ENCODE results near the gene ZSWIM5. TPM values are rescaled to one million over a fixed set of nuclear protein-coding genes. Genes with fewer than 3 reads are reported as not detected.

The ZSWIM5 gene
- total RNA-seq, 6 donors from 2014 or later: 2.0 to 6.3 (median 3.2) TPM

GRCh38 chr1:45016767-45017166, 189.6 kb downstream of the ZSWIM5 start:
- Histone ChIP-seq H3K4me1 (peaks cover 10 to 26% (median 12%) of the 10 kb centered on the region in 4 donors), H3K9me3 (no peaks in the 10 kb centered on the region), H3K36me3 (peaks cover 0 to 15% (median 0%) of the 10 kb centered on the region in 4 donors), H3K27me3 (no peaks in the 10 kb centered on the region), H3K27ac (no peak overlapping the region), H3K4me3 (no peak overlapping the region)
- no peak for DNase-seq
- no peak for TF ChIP-seq EP300 (IDR thresholded peaks at IDR 0.05)
- TF ChIP-seq POLR2A (IDR thresholded peaks at IDR 0.05): no peak
- TF ChIP-seq POLR2AphosphoS5 (IDR thresholded peaks at IDR 0.05): no peak
- WGBS, 2 donors: 66 to 69% methylated on average over 6 of the region's 6 CpGs
- ATAC-seq (ENCODE audit: low FRiP score in 2 of 2): no peak

- no peak for ATAC-seq (ENCODE audit: low FRiP score in 2 of 2)
- WGBS, 2 donors: 72 to 89% methylated on average over 2 of the region's 2 CpGs
Measured at GRCh38 chr1:45016090-45016697, 190.2 kb downstream of the ZSWIM5 start.

GRCh38 chr1:45015683-45016082, 190.7 kb downstream of the ZSWIM5 start:
- no peak for TF ChIP-seq EP300 (IDR thresholded peaks at IDR 0.05)
- TF ChIP-seq CTCF (IDR thresholded peaks at IDR 0.05): no peak
- TF ChIP-seq POLR2A (IDR thresholded peaks at IDR 0.05): no peak
- TF ChIP-seq POLR2AphosphoS5 (IDR thresholded peaks at IDR 0.05): no peak
- Histone ChIP-seq H3K4me3 (no peak overlapping the region), H3K9me3 (no peaks in the 10 kb centered on the region), H3K4me1 (peaks cover 15 to 34% (median 17%) of the 10 kb centered on the region in 4 donors), H3K27me3 (no peaks in the 10 kb centered on the region), H3K27ac (no peak overlapping the region), H3K36me3 (peaks cover 0 to 15% (median 0%) of the 10 kb centered on the region in 4 donors)
- ATAC-seq (ENCODE audit: low FRiP score in 2 of 2): no peak
- no peak for DNase-seq
- WGBS, 2 donors: 74 to 79% methylated on average over 2 of the region's 2 CpGs

More at GRCh38 chr1:45016090-45016697, 190.2 kb downstream of the ZSWIM5 start:
- H3K4me3 ChIP-seq: no peak overlapping the region
- no peak overlapping the region for H3K27ac ChIP-seq
- H3K9me3 ChIP-seq: no peaks in the 10 kb centered on the region
- peaks cover 0 to 15% (median 0%) of the 10 kb centered on the region in 4 donors for H3K36me3 ChIP-seq
- DNase-seq: no peak
- H3K27me3 ChIP-seq: no peaks in the 10 kb centered on the region
- H3K4me1 ChIP-seq: peaks cover 15 to 32% (median 17%) of the 10 kb centered on the region in 4 donors
- no peak for TF ChIP-seq POLR2AphosphoS5 (IDR thresholded peaks at IDR 0.05)
- no peak for TF ChIP-seq CTCF (IDR thresholded peaks at IDR 0.05)
- TF ChIP-seq EP300 (IDR thresholded peaks at IDR 0.05): no peak
- no peak for TF ChIP-seq POLR2A (IDR thresholded peaks at IDR 0.05)

GRCh38 chr1:45014321-45015028, 191.9 kb downstream of the ZSWIM5 start:
- H3K9me3 ChIP-seq: no peaks in the 10 kb centered on the region
- ATAC-seq (ENCODE audit: low FRiP score in 2 of 2): peak; percentile 64 to 68
- H3K4me3 ChIP-seq: no peak overlapping the region
- no peaks in the 10 kb centered on the region for H3K27me3 ChIP-seq
- WGBS, 2 donors: 36 to 64% methylated on average over 5 to 6 of the region's 6 CpGs
- DNase-seq: peak; percentile 42 to 77
- TF ChIP-seq POLR2AphosphoS5 (IDR thresholded peaks at IDR 0.05): no peak
- TF ChIP-seq EP300 (IDR thresholded peaks at IDR 0.05): no peak
- TF ChIP-seq CTCF (IDR thresholded peaks at IDR 0.05): peak; percentile 79 to 93 (median 87)
- no peak for TF ChIP-seq POLR2A (IDR thresholded peaks at IDR 0.05)
- no peak overlapping the region for H3K27ac ChIP-seq
- peaks cover 24 to 46% (median 28%) of the 10 kb centered on the region in 4 donors for H3K4me1 ChIP-seq
- H3K36me3 ChIP-seq: peaks cover 0 to 18% (median under 1%) of the 10 kb centered on the region in 4 donors

GRCh38 chr1:45013551-45014209, 192.7 kb downstream of the ZSWIM5 start:
- H3K4me1 ChIP-seq: peaks cover 29 to 54% (median 29%) of the 10 kb centered on the region in 4 donors

More at GRCh38 chr1:45013551-45014209, 192.7 kb downstream of the ZSWIM5 start:
- Histone ChIP-seq H3K4me3 (no peak overlapping the region), H3K36me3 (peaks cover 4 to 26% (median 7%) of the 10 kb centered on the region in 4 donors), H3K27me3 (no peaks in the 10 kb centered on the region), H3K27ac (no peak overlapping the region), H3K9me3 (no peaks in the 10 kb centered on the region)
- no peak for DNase-seq
- no peak for ATAC-seq (ENCODE audit: low FRiP score in 2 of 2)
- no peak for TF ChIP-seq CTCF (IDR thresholded peaks at IDR 0.05)
- no peak for TF ChIP-seq POLR2A (IDR thresholded peaks at IDR 0.05)
- no peak for TF ChIP-seq EP300 (IDR thresholded peaks at IDR 0.05)
- no peak for TF ChIP-seq POLR2AphosphoS5 (IDR thresholded peaks at IDR 0.05)
- 77 to 86% methylated on average over 10 to 12 of the region's 12 CpGs for WGBS, 2 donors

All from upper lobe of left lung (tissue), 6 donors.